ENCODE data around the gene NRG3.

DNA sequence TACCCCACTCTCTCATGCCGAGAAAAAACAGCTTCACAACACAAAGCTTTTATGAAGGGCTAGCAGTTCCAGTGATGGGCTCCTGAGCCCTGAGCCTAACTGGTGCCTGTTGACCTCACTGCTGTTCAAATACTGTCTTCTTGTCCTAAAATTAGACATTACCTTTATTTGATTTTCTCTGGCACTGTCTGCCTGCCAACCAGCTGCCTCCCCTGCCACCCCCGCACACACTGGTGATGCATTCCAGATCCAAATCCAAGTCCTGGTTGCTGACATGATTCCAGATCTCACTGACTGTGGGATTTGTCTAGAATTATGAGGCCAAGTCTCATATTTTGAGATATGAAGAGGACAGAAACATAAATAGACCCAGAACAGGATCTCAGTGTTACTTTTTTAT is 816.2 kb downstream of the NRG3 start:
- TF ChIP-seq, protein P1, sequence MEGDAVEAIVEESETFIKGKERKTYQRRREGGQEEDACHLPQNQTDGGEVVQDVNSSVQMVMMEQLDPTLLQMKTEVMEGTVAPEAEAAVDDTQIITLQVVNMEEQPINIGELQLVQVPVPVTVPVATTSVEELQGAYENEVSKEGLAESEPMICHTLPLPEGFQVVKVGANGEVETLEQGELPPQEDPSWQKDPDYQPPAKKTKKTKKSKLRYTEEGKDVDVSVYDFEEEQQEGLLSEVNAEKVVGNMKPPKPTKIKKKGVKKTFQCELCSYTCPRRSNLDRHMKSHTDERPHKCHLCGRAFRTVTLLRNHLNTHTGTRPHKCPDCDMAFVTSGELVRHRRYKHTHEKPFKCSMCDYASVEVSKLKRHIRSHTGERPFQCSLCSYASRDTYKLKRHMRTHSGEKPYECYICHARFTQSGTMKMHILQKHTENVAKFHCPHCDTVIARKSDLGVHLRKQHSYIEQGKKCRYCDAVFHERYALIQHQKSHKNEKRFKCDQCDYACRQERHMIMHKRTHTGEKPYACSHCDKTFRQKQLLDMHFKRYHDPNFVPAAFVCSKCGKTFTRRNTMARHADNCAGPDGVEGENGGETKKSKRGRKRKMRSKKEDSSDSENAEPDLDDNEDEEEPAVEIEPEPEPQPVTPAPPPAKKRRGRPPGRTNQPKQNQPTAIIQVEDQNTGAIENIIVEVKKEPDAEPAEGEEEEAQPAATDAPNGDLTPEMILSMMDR (conservative IDR thresholded peaks at IDR 0.05; ENCODE audit: low read length): no peak
- TF ChIP-seq EZH2phosphoT487 (IDR thresholded peaks at IDR 0.05; ENCODE audit: borderline replicate concordance, low read depth, low read length): no peak
